Caco-2 (cell line): Measurements from ENCODE around the gene CENPT. TPM values are rescaled to one million over a fixed set of nuclear protein-coding genes. Genes with fewer than 3 reads are reported as not detected.

Experiments
- BruUV-seq: library from RNA; stranded (reverse); fragments of 400-500 nt; replicated peaks from 2 replicates; lab custom pipeline; 2021; lab: Mats Ljungman, UMichigan
- CTCF ChIA-PET: fragments of 300-600 bp; sonication (Branson Sonifier 250); formaldehyde crosslinking; loops from one replicate; lab custom pipeline; 2022; ENCODE audit warnings: antibody characterized with exemption; lab: Charles Lee
- POLR2A ChIA-PET: fragments of 300-600 bp; sonication (Branson Sonifier 250); formaldehyde crosslinking; loops from one replicate; lab custom pipeline; 2022; ENCODE audit warnings: antibody characterized with exemption; lab: Charles Lee
- DNase-seq, 2 experiments: peaks; one replicate each; pipeline versions ENCODE4 v3.0.0 to v3.0.0-alpha.2; 2020 to 2022
- H3K27me3 ChIP-seq: replicated peaks from 2 replicates; pipeline ENCODE4 v1.6.0; 2011; ENCODE audit warnings: low read length; ENCODE audit not compliant: control insufficient read depth, insufficient read depth
- H3K36me3 ChIP-seq: 2 replicates; pipeline ENCODE4 v1.5.1; 2011; ENCODE audit warnings: low read length; ENCODE audit not compliant: control insufficient read depth, insufficient read depth
- H3K4me1 ChIP-seq: fragments of 250-450 bp; sonication (Bioruptor Pico); 2 replicates; pipeline ENCODE4 v1.5.1; 2020; ENCODE audit warnings: mild to moderate bottlenecking
- H3K4me3 ChIP-seq: 2 replicates; pipeline ENCODE4 v1.5.1; 2011; ENCODE audit warnings: low read depth, mild to moderate bottlenecking, control low read depth, low read length
- H3K9me3 ChIP-seq: fragments of 250-450 bp; sonication (Bioruptor Pico); 2 replicates; pipeline ENCODE4 v1.5.1; 2020; ENCODE audit warnings: mild to moderate bottlenecking, moderate library complexity
- H3K27ac Mint-ChIP-seq: one replicate; pipeline ENCODE4 v1.8.0; 2022; ENCODE audit warnings: mixed read lengths; ENCODE audit not compliant: unreplicated experiment
- H3K27me3 Mint-ChIP-seq: one replicate; pipeline ENCODE4 v1.8.0; 2022; ENCODE audit warnings: mixed read lengths; ENCODE audit not compliant: insufficient read depth, unreplicated experiment
- H3K36me3 Mint-ChIP-seq: one replicate; pipeline ENCODE4 v1.8.0; 2022; ENCODE audit warnings: mild to moderate bottlenecking, mixed read lengths; ENCODE audit not compliant: insufficient read depth, unreplicated experiment
- H3K4me1 Mint-ChIP-seq: one replicate; pipeline ENCODE4 v1.8.0; 2022; ENCODE audit warnings: low read depth, mixed read lengths; ENCODE audit not compliant: unreplicated experiment
- H3K4me3 Mint-ChIP-seq: one replicate; pipeline ENCODE4 v1.8.0; 2022; ENCODE audit warnings: mild to moderate bottlenecking, moderate library complexity, mixed read lengths; ENCODE audit not compliant: unreplicated experiment
- H3K9me3 Mint-ChIP-seq: one replicate; pipeline ENCODE4 v1.8.0; 2022; ENCODE audit warnings: mixed read lengths; ENCODE audit not compliant: unreplicated experiment
- intact Hi-C: fragments of 100-400 bp; cut with micrococcal nuclease; formaldehyde crosslinking; loops from one replicate; pipeline ENCODE4 v1.10.0; 2022; ENCODE audit not compliant: unreplicated experiment
- total RNA-seq: library from RNA; stranded (reverse); gene quantifications from 2 replicates; pipeline ENCODE4 v1.2.3, GENCODE V29; 2022
- TF ChIP-seq, protein P1 (sequence below), 2 experiments: fragments of 200-600 bp in 1 of 2; IDR thresholded peaks; 1 replicate in 1 of 2; 2 replicates in 1 of 2; pipeline versions ENCODE4 v1.5.1 to v1.8.0; 2011 to 2022; ENCODE audit warnings: antibody characterized with exemption in 1 of 2, control low read depth in 1 of 2, inconsistent platforms in 1 of 2, low read depth in 1 of 2, low read length in 1 of 2, mild to moderate bottlenecking in 1 of 2, moderate library complexity in 1 of 2; ENCODE audit not compliant: insufficient read depth in 1 of 2, severe bottlenecking in 1 of 2, unreplicated experiment in 1 of 2

The CENPT gene
- total RNA-seq, 1 experiment from 2014 or later: 80.1 TPM

DNA sequence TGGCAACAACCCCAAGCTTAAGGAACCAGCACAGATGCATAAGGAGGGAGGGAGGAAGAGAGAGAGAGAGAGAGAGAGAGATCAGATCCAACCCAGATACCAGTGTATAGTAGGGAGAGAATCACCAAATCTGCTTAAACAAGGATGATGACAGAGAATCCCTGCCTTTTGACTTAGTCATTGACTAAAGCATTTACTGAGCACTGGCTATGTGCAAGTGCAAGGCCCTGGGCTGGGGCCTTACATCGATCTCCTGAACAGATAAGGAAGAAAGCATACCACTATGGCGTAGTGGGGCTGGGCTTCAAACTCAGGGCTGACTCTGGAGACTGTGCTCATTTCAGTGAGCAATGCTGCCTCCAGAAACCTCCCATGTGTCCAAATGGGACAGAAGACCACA, 25.0 kb downstream of the CENPT start:
- TF ChIP-seq, protein P1, sequence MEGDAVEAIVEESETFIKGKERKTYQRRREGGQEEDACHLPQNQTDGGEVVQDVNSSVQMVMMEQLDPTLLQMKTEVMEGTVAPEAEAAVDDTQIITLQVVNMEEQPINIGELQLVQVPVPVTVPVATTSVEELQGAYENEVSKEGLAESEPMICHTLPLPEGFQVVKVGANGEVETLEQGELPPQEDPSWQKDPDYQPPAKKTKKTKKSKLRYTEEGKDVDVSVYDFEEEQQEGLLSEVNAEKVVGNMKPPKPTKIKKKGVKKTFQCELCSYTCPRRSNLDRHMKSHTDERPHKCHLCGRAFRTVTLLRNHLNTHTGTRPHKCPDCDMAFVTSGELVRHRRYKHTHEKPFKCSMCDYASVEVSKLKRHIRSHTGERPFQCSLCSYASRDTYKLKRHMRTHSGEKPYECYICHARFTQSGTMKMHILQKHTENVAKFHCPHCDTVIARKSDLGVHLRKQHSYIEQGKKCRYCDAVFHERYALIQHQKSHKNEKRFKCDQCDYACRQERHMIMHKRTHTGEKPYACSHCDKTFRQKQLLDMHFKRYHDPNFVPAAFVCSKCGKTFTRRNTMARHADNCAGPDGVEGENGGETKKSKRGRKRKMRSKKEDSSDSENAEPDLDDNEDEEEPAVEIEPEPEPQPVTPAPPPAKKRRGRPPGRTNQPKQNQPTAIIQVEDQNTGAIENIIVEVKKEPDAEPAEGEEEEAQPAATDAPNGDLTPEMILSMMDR (IDR thresholded peaks at IDR 0.05; ENCODE audit: insufficient read depth in 1 of 2, low read depth in 1 of 2, low read length in 1 of 2, severe bottlenecking in 1 of 2, unreplicated experiment in 1 of 2): no peak
- H3K9me3 ChIP-seq: no peaks in the 10 kb centered on the region
- H3K36me3 ChIP-seq: no peaks in the 10 kb centered on the region
- Mint-ChIP-seq H3K9me3 (no peaks in the 10 kb centered on the region), H3K4me1 (no peaks in the 10 kb centered on the region), H3K27me3 (no peaks in the 10 kb centered on the region), H3K4me3 (no peak overlapping the region), H3K36me3 (no peaks in the 10 kb centered on the region), H3K27ac (no peak overlapping the region)
- no TSS peak for BruUV-seq
- intact Hi-C loops: no loop called here
- no peaks in the 10 kb centered on the region for H3K4me1 ChIP-seq
- H3K4me3 ChIP-seq: no peak overlapping the region
- ChIA-PET POLR2A (no interaction called here), CTCF (interaction anchor here (0.7 kb wide), 1 partner anchor 33 kb away, joined by 3 read pairs; no protein-coding TSS in a partner anchor)
- DNase-seq: no peak
- no peaks in the 10 kb centered on the region for H3K27me3 ChIP-seq

GRCh38 chr16:67820608-67821259, 26.8 kb downstream of the CENPT start:
- H3K4me3 ChIP-seq: no peak overlapping the region
- Mint-ChIP-seq H3K9me3 (no peaks in the 10 kb centered on the region), H3K4me3 (no peak overlapping the region), H3K27me3 (no peaks in the 10 kb centered on the region), H3K4me1 (no peaks in the 10 kb centered on the region), H3K27ac (no peak overlapping the region), H3K36me3 (no peaks in the 10 kb centered on the region)
- no peaks in the 10 kb centered on the region for H3K4me1 ChIP-seq
- H3K27me3 ChIP-seq: no peaks in the 10 kb centered on the region
- no peaks in the 10 kb centered on the region for H3K9me3 ChIP-seq
- no peaks in the 10 kb centered on the region for H3K36me3 ChIP-seq
- intact Hi-C loops: no loop called here
- TF ChIP-seq, protein P1 (IDR thresholded peaks at IDR 0.05; ENCODE audit: insufficient read depth in 1 of 2, low read depth in 1 of 2, low read length in 1 of 2, severe bottlenecking in 1 of 2, unreplicated experiment in 1 of 2): no peak
- ChIA-PET CTCF (interaction anchor here (0.6 to 0.9 kb wide), 3 partner anchors 139 to 264 kb away, joined by 3 to 5 read pairs (median 4); no protein-coding TSS in a partner anchor), POLR2A (interaction anchor here (0.6 kb wide), 1 partner anchor 283 kb away, joined by 4 read pairs; no protein-coding TSS in a partner anchor)
- BruUV-seq: no TSS peak
- no peak for DNase-seq

GRCh38 chr16:67814567-67814966, 32.9 kb downstream of the CENPT start:
- TF ChIP-seq, protein P1 (IDR thresholded peaks at IDR 0.05; ENCODE audit: insufficient read depth in 1 of 2, low read depth in 1 of 2, low read length in 1 of 2, severe bottlenecking in 1 of 2, unreplicated experiment in 1 of 2): no peak
- intact Hi-C loops: no loop called here
- no peak for DNase-seq
- H3K4me1 Mint-ChIP-seq: no peaks in the 10 kb centered on the region
- H3K27ac Mint-ChIP-seq: no peak overlapping the region
- no TSS peak for BruUV-seq
- H3K27me3 ChIP-seq: no peaks in the 10 kb centered on the region
- no peaks in the 10 kb centered on the region for H3K36me3 ChIP-seq
- no peak overlapping the region for H3K4me3 Mint-ChIP-seq
- ChIA-PET POLR2A (interaction anchor here (0.7 to 1.3 kb wide), 2 partner anchors 56 to 96 kb away, joined by 3 to 4 read pairs; partner anchors contain the start of gene GFOD2), CTCF (interaction anchor here (0.7 to 3.4 kb wide), 6 partner anchors 19 to 224 kb away, joined by 4 to 48 read pairs (median 8); no protein-coding TSS in a partner anchor)
- H3K4me3 ChIP-seq: no peak overlapping the region
- no peaks in the 10 kb centered on the region for H3K9me3 ChIP-seq
- H3K4me1 ChIP-seq: no peaks in the 10 kb centered on the region
- no peaks in the 10 kb centered on the region for H3K9me3 Mint-ChIP-seq
- no peaks in the 10 kb centered on the region for H3K27me3 Mint-ChIP-seq
- H3K36me3 Mint-ChIP-seq: no peaks in the 10 kb centered on the region
